HG03575 (cell line): Measurements from ENCODE around the gene ARMC8.

ENCODE experiments used
- ATAC-seq: cut with Tn5 transposase; IDR thresholded peaks from one replicate; pipeline ENCODE4 v1.9.1; 2021; ENCODE audit not compliant: unreplicated experiment, insufficient number of reproducible peaks, low FRiP score; ENCODE audit errors: extremely low read depth

ARMC8 gene

DNA sequence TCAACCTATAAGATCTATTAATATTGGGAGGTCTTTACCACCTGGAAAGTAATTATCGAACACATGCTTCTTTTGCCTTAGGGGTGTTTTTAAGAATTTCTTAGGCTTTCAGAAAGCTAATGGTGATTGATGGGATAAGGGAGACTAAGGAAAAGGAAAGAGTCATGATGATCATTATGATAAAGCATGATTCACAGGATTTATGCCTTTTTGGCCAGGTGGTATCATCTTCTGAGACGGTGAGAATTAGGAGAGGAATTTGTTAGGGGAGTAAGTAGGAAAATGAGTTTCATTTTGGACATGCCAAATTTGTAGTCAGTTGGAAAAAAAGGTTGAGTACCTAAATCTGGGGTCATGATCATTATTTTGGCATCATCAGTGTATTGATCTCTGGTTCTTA lies 8.9 kb downstream of the ARMC8 start:
- ATAC-seq, result no peak

DNA sequence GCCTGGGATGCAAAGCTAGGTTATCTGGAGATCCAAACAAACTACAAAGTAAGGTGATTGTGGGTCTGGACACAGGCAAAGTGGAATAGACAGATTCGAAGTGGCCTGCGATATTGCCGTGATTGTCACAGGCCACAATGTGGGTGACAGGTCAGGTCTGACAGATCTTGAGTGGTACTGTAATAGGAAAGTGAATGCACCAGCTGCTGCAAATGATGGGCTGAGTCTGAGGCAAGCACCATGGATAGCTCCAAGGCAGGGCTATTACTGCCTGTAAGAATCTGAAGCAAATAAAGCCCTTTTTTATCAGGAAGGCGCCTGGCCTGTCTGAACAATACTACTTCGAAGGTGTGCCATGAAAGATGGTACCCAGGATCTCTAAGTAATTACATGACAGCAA lies 10.0 kb downstream of the ARMC8 start:
- ATAC-seq, result no peak

DNA sequence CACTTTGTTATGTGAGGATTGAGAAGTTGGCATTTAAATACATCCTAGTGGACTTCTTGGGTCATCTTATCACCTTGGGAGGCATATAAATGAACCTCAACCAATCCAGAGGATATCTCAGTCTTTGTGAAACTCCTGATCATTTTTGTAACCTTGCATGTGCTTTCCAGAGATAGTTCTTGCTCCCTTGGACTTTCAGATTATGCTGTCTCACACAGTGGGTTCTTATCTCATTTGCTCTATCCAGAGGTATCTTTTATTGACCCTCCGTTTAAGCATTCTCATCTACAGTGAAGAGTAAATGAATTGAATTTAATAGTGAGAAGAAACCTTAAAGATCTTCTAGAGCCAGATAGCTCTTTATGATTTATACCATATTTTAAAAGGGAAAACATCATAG lies 10.4 kb downstream of the ARMC8 start:
- ATAC-seq, result no peak

DNA sequence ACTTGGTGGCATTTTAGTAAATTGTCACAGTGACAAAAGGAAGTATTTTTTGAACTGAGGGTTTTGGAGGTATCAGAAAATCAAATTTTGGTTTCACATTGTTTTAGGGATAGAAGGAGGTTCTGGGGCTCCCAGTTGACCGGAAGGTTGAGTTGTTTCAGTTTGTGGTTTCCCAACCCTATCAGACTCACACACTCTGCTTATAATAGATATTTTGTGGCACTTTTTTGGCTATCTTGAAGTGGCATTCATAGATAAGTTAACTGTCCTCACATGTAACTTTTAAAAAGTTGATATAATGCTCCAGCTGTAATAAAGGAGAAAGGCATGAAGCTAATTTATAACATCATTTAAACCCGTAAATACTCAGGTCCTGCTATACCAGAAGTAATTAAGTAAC lies 12.8 kb downstream of the ARMC8 start:
- no peak for ATAC-seq

DNA sequence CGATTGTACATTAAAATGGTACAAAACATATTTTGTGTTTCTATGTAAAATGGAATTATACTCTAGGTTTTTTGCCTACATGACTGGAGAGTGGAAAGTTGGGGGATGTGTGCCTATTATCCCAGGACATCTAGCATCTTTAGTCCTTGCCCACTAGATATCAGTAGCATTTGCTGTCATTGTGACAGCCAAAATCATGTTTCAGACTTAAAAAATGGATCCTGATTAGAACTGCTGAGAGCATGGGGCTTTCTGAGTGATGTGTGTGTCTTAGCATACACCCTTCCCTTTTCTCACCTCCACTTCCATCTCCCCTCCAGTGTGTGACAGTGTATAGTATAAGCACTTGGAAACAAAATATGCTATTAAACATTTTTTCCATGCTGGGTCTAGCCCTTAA lies 13.3 kb downstream of the ARMC8 start:
- no peak for ATAC-seq

DNA sequence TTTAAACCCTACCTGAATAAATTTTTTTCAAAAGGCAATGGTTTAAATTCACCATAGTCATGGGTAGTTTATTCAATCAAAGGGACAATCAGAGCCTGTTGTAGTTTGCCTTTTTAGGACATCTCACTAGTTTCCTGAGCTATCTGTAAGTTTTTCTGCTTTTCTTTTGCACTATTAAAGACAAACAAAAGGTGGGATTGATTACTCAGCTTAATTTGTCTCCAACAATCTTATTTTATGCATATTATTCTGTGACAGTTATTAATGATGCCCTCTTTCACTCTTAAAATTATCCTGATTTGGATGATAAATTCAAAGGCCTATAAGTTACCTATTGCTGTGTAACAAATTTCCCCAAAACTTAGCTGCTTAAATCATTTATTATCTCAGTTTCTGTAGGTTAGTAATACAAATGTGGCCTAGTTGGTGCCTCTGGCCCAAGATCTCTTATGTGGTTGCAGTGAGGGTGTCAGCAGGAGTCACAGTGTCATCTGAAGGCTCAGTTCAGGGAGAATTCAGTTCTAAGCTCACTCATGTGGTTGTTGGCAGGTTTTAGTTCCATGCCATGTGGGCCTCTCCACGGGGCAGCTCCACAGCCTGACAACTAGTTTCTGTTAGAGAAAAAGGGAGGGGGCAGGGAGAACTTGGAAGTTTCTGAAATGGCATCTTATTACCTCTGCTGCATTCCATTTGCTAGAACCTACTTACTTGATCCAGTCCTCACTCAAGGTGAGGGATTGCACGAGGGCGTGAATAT lies 16.0 kb downstream of the ARMC8 start:
- ATAC-seq, result no peak

DNA sequence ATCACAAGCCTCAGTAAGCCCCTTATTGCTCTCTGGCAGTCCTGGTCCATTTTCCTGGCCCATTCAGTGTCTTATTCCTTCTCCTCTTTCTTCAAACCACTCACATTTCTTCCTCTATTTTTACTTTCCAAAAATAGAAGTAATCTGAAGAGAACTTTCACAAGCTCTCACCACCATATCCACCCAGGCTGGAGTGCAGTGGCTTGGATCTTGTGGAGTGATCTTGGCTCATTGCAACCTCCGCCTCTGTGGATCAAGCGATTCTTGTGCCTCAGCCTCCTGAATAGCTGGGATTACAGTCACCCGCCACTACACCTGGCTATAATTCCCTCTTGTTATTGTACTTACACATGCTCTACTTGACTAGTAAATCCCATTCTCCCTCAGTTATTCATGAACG lies 16.8 kb downstream of the ARMC8 start:
- no peak for ATAC-seq

DNA sequence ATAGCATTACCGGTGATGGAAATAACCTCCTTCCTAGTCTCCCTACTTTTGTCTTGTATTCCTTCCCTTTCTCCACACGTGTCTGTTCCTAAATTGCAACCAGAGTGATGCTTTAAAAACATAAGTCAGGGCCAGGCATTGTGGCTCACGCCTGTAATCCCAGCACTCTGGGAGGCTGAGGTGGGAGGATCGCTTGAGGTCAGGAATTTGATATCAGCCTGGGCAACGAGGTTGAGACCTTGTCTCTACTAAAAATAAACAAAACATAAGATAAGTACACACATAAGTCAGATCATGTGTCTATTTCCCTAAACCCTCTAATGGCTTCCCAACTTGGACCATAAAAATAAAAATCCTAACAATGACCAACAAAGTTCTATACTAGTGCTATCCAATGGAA lies 18.4 kb downstream of the ARMC8 start:
- ATAC-seq, result no peak

DNA sequence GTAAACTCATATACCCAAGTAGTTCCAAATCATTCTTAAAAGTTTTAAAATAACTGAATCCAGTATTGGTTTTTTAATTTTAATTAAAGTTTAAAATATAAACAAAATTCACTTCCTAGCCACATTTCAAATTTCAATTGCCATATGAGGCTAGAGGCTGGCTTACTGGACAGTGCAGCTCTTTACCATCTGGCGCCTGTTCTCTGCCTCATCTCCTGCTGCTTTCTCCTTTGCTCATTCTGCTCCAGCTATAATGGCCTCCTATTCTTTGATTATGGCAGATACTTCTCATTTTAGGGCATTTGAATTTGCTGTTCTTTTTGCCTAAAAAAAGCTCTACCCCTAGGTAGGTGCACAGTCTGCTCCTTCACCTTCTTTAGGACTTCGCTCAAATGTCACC lies 19.1 kb downstream of the ARMC8 start:
- no peak for ATAC-seq

DNA sequence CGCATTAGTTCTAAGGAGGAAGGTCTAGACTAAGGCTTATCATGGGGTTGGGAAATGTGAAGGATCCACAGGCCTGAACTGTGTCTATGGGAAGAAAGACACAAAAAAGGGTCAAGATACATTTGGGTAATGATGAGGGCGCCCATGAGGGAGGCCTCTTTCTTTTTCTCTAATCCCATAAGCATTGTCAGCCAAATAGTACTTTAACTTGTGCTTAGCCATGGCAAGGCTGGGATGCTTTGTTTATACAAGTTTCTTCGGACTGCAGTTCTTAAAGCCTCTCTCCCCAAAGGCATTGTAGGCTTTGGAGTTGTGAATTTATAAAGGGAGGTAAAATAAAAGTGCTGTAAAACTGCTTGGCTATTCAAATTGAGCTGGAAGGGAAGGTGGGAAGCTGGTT lies 23.4 kb downstream of the ARMC8 start:
- ATAC-seq, result no peak

DNA sequence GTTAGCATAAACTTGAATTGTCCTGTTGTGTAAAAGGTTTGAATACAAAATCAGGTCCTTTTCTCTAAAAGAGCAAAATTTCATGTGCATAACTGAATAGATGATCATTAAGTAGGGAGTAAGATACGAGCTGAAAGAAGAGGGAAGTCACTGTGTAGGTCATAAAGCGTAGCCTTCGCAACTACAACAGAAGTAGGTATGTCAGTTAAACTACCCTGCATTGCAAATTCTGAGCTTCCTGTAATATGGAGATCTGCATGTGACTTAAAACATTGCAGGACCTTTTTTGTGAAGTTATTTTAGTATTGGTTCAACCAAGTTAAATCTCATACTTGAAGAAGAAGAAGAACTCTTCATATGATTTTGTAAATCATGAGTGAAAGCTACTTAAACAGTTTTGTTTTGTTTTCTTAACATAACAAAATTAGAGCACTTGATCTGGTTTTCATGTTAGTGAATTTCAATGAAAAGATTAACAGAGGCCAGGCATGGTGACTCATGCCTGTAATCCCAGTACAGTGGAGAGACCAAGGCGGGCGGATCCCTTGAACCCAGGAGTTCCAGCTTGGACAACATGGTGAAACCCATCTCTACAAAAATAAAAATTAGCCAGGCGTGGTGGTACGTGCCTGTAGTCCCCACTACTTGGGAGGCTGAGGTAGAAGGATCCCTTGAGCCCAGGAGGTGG lies 26.4 kb downstream of the ARMC8 start:
- ATAC-seq, result no peak

DNA sequence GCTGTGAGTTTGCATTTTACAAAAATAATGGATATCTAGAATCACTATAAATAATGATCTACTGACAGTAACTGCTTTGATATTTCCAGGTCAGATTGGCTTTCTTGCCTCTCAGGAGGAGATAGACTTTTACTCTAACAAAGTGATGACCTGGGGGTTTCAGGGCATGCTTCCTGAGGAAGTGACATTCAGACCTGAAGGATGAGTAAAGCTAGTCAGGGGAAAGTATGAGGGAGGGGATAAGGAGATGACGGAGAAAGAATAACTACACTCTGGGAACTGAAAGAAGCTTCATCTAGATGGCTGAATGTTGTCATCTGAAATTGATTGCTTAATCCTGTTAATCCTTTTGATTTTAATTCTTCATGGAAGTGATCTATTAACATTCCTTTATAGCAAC lies 32.2 kb downstream of the ARMC8 start:
- no peak for ATAC-seq

DNA sequence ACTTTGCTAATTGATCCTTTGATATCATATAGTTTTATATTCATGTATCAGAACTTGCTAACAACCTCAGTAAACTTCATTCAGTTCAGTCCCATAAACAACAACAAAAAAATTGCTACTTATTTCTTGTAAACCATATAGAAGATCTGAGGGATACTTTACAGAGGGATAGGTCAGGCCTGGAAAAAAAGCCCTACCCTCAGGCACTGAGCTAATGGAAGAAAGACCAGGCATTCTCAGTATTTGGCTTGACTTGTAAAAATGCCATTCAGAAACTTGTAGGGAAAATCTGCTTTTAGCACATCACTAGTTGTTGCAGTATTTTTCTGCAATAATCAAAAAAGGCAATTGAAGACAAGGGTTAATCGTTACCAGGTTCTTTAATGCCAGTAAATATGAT lies 33.1 kb downstream of the ARMC8 start:
- no peak for ATAC-seq

DNA sequence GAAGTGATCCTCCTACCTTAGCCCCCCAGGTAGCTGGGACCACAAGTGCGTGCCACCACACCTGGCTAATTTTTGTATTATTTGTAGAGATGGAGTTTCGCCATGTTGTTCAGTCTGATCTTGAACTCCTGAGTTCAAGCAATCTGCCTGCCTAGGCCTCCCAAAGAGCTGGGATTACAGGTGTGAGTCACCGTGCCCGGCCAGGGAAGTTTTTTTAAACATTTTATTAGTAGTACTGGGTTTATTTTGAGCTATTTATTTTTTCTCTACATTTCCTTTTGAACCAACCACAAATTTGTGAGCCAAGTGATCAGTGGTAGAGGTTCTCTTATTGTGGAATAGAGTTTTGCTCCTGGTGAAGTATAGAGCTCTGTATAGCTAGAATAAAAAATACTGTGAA lies 33.7 kb downstream of the ARMC8 start:
- ATAC-seq, result no peak

DNA sequence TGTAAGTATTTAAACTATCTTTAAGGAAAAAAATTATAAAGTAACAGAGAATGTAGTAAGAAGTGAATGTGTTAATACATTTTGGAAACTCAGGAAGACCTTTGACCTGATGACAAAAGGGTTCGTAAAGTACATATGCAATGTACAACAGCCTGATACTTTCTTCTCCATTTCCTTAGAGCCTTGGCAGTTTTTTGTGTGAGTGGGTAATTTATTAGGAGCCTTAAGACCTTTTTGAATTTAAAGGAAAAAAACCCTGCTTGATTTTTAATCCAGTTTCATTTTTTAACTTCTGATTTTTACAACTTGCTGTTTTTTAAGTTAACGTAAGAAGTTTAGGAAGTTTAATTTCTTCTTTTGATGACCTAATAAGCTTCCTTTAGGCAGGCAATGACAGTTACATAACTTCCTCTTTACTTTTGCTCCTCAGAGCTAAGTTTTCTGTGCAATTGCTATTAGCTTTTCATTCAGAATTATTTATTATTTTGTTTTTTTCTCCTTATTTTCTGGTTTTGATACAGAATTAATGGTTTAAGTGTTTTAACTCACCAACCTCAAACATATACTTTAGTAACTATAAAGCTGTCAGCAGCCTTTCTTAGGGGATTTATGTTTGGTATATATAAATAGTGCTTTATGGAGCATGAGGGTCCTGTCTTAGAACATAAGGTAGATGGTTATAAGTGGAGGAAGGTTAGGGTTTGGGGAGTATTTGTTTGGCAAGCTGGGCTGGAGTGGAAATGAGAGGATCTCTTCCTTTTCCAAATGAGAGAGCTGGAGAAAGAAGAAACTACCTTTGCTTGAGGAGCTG lies 35.2 kb downstream of the ARMC8 start:
- no peak for ATAC-seq

DNA sequence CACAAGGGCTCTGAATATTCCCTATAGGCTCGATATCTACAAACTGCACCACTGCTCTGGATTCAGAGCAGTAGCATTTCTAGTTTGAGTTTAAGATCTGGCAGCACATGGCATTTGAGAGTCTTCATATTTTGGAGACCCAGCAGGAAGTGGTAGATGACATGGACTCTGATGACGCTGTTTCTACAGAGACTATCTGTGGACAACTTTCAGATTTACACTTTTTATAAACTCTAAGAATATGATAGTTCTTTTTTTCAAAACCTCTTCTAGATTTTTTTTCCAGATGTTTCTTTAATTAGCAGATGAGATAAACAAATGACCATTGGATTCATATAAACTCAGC lies 35.8 kb downstream of the ARMC8 start:
- no peak for ATAC-seq

DNA sequence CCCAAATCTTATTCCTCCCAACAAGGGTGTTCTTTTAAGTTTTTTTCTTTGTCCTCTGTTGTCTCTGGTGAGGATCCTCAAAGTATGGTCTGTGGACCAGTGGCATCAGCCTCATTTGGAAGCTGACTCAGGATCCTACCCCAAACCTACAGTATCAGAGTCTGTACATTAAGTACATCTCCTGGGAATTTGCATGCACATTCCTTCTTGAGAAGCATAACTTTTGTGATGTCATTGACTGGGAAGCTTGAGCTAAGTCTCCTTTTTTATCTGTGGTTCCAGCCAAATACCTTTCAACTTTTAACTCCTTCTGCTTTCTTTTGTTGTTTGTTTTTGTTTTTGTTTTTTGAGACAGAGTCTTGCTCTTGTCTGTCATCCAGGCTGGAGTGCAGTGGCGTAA lies 40.5 kb downstream of the ARMC8 start:
- no peak for ATAC-seq

DNA sequence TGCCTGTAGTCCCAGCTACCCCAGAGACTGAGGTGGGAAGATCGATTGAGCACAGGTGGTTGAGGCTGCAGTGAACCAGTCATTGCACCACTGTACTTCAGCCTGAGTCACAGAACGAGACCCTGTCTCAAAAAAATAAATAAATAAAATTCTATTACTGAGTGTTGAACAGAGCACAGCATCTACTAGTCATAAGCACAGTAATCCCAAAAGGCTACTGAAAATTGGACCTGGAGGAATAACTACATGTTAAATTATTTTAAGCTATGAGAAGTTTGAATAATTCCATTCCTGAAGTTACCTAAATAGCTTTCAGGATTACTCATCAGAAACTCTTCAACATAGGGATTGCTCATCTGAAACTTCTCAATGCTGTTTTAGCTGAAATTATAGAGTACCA lies 43.4 kb downstream of the ARMC8 start:
- ATAC-seq, result no peak

DNA sequence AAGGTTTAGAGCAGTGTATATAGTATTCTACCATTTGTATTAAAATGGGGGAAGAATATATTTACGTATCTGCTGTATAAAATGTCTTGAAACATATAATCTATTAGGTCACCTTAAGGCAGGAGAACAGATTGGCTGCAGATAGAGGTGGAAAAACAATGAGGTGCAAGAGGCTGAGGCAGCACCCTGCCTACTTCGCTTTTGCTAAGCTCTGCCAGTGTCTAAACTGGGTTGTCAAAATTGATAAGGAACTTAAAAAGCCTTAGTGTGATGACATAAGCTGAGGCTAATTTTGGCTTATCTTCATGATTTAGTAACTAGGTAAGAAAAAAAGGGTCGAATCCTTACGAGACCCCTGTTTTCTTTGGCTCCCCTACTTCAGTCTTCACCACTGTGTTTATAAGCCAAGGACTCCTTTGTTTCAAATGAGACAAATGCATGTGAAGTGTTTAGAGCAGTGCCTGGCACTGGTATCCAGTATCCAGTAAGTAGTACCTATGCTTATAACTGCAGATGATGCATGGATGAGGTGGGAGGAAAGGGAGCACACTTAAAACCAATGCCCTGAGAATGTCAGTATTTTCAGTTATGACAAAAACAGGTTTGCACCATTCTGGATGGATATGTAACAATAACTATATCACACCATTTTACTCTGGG lies 45.7 kb downstream of the ARMC8 start:
- ATAC-seq, result no peak
